Testis (tissue), 3 donors: ENCODE data around the gene GOLGA6L2. TPM values are rescaled to one million over a fixed set of nuclear protein-coding genes. Genes with fewer than 3 reads are reported as not detected.
"Not testable (repeated sequence)": the region's sequence is repeated elsewhere in the genome, so short reads cannot be mapped to it uniquely, and the experiment has no call there.

Experiments
- DNase-seq: peaks from one replicate; pipeline ENCODE4 v3.0.0-alpha.2; 2019
- H3K27ac ChIP-seq, 2 donors: fragments of 200-600 bp; sonication (generic); one replicate each; pipeline ENCODE4 v1.5.1; 2019
- H3K27me3 ChIP-seq: fragments of 200-600 bp; sonication (generic); one replicate; pipeline ENCODE4 v1.5.1; 2019
- H3K36me3 ChIP-seq: fragments of 200-600 bp; sonication (generic); one replicate; pipeline ENCODE4 v1.5.1; 2017; ENCODE audit warnings: low read depth; ENCODE audit errors: missing control alignments
- H3K4me1 ChIP-seq: fragments of 200-600 bp; sonication (generic); one replicate; pipeline ENCODE4 v1.5.1; 2019
- H3K4me3 ChIP-seq, 2 donors: fragments of 200-600 bp; sonication (generic); one replicate each; pipeline ENCODE4 v1.5.1; 2017 to 2019
- H3K9me3 ChIP-seq: fragments of 200-600 bp; sonication (generic); one replicate; pipeline ENCODE4 v1.5.1; 2017
- POLR2A ChIP-seq: fragments of 450-650 bp; IDR thresholded peaks from one replicate; pipeline ENCODE4 v1.6.1; 2017; ENCODE audit warnings: antibody characterized with exemption, mild to moderate bottlenecking, moderate library complexity
- whole genome bisulfite sequencing, 2 donors: methylation state at CpG; one replicate each; pipeline ENCODE4 v1.1.5; 2018; 5-methylcytosine and 5-hydroxymethylcytosine counted together
- intact Hi-C: fragments of 100-400 bp; cut with DNase I; formaldehyde crosslinking; loops from one replicate; pipeline ENCODE4 v1.15.1; 2023; ENCODE audit warnings: low total_unique reads
- polyA plus RNA-seq: library from polyadenylated mRNA; stranded (reverse); fragments of 350-450 nt; fragmentation: Illumina TruSeq; extraction: RNeasy Lipid Tissue Mini Kit (QIAGEN cat#74804); gene quantifications from one replicate; pipeline ENCODE4 v1.2.3, GENCODE V29; 2014; ENCODE audit warnings: low read depth, low replicate concordance; ENCODE audit not compliant: insufficient read depth
- total RNA-seq, 2 donors: library from RNA; depleted of rRNA; stranded (reverse); fragments of >200 nt; gene quantifications; one replicate each; pipeline ENCODE4 v1.2.3, GENCODE V29; 2016
- TF ChIP-seq, protein P1 (sequence below), 3 experiments: fragments of 450-650 bp in 2 of 3; fragments of 200-600 bp in 1 of 3; sonication (generic) in 1 of 3; IDR thresholded peaks; one replicate each; pipeline ENCODE4 v1.5.1; 2016 to 2019; ENCODE audit warnings: antibody characterized with exemption in 3 of 3, mild to moderate bottlenecking in 2 of 3, moderate library complexity in 1 of 3

Gene GOLGA6L2
- total and polyA plus RNA-seq, 3 donors from 2014 or later = 4.2 to 32.0 (median 14.6) TPM

DNA sequence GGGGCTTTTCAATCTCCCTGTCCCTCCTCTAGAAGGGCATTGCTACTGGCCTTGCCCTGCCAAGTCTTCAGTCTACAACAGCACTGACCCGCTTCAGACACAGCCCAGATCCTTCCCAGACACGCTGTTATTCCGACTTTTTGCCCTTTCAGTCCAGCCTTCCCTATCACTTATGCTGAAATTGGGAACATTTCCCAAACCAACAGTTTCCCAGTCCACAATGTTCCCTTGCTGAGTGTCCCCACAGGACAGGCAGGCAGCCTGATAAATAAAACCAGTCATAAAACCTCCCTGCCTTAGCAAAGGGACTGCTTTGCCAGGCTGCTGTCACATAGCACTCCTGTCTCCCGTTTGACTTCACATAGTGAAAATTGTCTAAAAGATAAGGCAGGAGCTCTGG, 43.5 kb downstream of the GOLGA6L2 start:
- H3K9me3 ChIP-seq = no peaks in the 10 kb centered on the region
- TF ChIP-seq, protein P1, sequence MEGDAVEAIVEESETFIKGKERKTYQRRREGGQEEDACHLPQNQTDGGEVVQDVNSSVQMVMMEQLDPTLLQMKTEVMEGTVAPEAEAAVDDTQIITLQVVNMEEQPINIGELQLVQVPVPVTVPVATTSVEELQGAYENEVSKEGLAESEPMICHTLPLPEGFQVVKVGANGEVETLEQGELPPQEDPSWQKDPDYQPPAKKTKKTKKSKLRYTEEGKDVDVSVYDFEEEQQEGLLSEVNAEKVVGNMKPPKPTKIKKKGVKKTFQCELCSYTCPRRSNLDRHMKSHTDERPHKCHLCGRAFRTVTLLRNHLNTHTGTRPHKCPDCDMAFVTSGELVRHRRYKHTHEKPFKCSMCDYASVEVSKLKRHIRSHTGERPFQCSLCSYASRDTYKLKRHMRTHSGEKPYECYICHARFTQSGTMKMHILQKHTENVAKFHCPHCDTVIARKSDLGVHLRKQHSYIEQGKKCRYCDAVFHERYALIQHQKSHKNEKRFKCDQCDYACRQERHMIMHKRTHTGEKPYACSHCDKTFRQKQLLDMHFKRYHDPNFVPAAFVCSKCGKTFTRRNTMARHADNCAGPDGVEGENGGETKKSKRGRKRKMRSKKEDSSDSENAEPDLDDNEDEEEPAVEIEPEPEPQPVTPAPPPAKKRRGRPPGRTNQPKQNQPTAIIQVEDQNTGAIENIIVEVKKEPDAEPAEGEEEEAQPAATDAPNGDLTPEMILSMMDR (IDR thresholded peaks at IDR 0.05) = no peak
- TF ChIP-seq POLR2A = no peak
- no peak overlapping the region for H3K4me3 ChIP-seq
- no peaks in the 10 kb centered on the region for H3K4me1 ChIP-seq
- H3K27me3 ChIP-seq = no peaks in the 10 kb centered on the region
- intact Hi-C loops = no loop called here
- no peak for DNase-seq
- peak overlapping the region in 1 of 2 donors; percentile 69 for H3K27ac ChIP-seq
- 33 to 49% methylated on average over 4 of the region's 4 CpGs for WGBS, 2 donors
- H3K36me3 ChIP-seq = no peaks in the 10 kb centered on the region

DNA sequence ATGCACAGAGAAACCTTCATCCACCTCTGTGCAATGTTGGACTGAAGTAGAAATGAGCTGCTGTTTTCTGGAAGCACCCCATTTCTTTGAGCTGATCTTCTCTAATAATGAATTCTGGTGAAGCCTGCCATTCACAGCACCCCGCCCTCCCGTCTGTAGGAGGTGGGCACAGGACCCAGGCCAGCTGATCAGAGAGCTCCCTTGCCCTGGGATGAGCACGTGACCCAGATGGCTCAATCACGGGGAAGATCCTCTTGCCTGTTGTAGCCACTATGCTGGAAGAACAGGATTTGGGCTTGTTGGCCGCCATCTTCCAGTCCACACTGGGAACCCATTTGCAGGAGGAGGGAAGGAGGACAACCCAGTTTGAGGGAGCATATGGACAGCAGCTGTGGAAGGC, 44.5 kb downstream of the GOLGA6L2 start:
- H3K27ac ChIP-seq = no peak overlapping the region
- intact Hi-C loops = no loop called here
- no peaks in the 10 kb centered on the region for H3K9me3 ChIP-seq
- no peak for DNase-seq
- WGBS, 2 donors = 79 to 88% methylated on average over 5 of the region's 5 CpGs
- H3K4me3 ChIP-seq = no peak overlapping the region
- no peaks in the 10 kb centered on the region for H3K27me3 ChIP-seq
- no peaks in the 10 kb centered on the region for H3K36me3 ChIP-seq
- TF ChIP-seq, protein P1 (IDR thresholded peaks at IDR 0.05) = no peak
- no peak for TF ChIP-seq POLR2A
- no peaks in the 10 kb centered on the region for H3K4me1 ChIP-seq

DNA sequence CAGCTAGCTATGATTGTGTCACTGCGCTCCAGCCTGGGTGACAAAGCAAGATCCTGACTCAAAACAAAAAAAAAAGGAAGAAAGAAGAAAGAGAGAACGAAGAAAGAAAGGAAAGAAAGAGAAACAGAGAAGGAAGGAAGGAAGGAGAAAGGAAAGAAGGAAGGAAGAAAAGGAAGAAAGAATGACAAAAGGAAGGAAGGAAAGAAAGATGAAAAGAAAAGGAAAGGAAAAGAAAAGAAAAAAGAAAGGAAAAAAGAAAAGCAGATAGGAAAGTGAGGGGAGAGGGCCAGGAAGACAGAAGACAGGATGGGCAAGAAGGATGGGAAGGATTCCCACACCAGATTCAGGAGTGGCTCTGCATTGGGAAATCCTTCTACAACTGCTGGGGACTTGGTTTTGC, 44.9 kb downstream of the GOLGA6L2 start:
- intact Hi-C loops = no loop called here
- no peaks in the 10 kb centered on the region for H3K4me1 ChIP-seq
- H3K4me3 ChIP-seq = no peak overlapping the region
- TF ChIP-seq, protein P1 (IDR thresholded peaks at IDR 0.05) = no peak
- no peak for TF ChIP-seq POLR2A
- WGBS, 2 donors = 75 to 79% methylated on average over 2 of the region's 2 CpGs
- H3K9me3 ChIP-seq = no peaks in the 10 kb centered on the region
- H3K27me3 ChIP-seq = no peaks in the 10 kb centered on the region
- DNase-seq = no peak
- no peaks in the 10 kb centered on the region for H3K36me3 ChIP-seq
- H3K27ac ChIP-seq = no peak overlapping the region

DNA sequence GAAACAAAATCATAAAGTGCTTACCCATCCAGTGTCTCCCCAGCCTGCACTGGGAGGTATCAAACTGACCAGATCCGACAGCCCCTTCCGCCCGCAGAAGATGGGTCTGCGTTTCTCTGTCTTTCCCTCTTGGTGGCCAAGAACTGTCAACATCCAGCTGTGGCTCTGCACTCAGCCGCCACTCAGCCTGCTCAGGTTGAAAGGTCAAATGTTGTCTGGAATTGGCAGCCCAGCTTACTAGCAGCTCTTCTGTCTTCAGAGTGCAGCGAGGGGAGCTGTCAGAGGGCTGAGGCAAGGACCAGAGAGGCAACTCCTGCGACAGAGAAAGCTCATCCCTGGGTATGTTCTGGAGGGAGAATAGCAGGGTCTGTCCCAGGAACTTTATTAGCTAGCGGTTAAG, 45.4 kb downstream of the GOLGA6L2 start:
- no peak overlapping the region for H3K27ac ChIP-seq
- WGBS, 2 donors = 71 to 73% methylated on average over 8 of the region's 8 CpGs
- TF ChIP-seq POLR2A = no peak
- TF ChIP-seq, protein P1 (IDR thresholded peaks at IDR 0.05) = no peak
- H3K4me1 ChIP-seq = no peaks in the 10 kb centered on the region
- DNase-seq = no peak
- no peaks in the 10 kb centered on the region for H3K9me3 ChIP-seq
- intact Hi-C loops = no loop called here
- no peaks in the 10 kb centered on the region for H3K27me3 ChIP-seq
- no peak overlapping the region for H3K4me3 ChIP-seq
- H3K36me3 ChIP-seq = no peaks in the 10 kb centered on the region

DNA sequence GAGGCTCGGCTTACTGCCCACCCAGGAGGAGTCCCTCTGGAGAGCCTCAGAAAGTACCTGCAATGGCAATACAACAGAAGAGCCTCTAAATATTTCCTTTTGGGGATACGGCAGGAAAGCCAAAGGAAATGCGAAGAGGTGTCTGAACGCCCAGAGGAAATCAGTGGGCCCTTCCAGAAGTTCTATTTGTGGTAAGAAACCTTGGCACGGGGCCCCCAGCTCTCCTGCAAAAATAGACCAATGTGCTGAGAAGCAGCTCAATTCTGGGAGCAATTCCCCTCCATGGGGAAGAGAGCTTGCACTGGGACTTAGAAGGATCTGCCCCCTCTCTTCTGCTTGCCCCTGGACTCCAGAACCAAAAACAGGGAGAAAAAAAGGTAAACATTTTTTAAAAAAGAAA, 47.8 kb downstream of the GOLGA6L2 start:
- H3K4me3 ChIP-seq, H3K36me3 ChIP-seq, H3K27me3 ChIP-seq, H3K9me3 ChIP-seq, H3K27ac ChIP-seq, H3K4me1 ChIP-seq, intact Hi-C loops: not testable (repeated sequence)
- DNase-seq = peak; percentile 31
- WGBS, 2 donors = 60 to 73% methylated on average over 5 of the region's 5 CpGs

DNA sequence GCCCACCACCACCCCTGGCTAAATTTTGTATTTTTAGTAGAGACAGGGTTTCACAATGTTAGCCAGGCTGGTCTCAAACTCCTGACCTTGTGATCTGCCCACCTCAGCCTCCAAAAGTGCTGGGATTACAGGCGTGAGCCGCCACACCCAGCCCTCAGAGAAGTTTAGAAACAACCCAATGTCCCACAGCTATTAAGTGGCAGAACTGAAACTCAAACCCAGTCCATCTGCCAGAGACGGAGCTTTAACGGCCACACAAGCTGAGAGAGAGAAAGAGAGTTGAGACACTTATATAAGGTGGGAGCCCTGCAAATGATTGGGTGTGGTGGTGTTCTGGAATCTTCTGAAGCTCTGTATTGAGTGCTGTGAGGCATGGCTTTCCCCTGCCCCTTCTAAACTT, 48.7 kb downstream of the GOLGA6L2 start:
- DNase-seq, H3K9me3 ChIP-seq, H3K4me1 ChIP-seq, intact Hi-C loops, H3K27ac ChIP-seq, H3K36me3 ChIP-seq, H3K27me3 ChIP-seq, H3K4me3 ChIP-seq: not testable (repeated sequence)
- 93 to 100% methylated on average over 4 of the region's 4 CpGs for WGBS, 2 donors
